H54 (cell line): Measurements from ENCODE around the gene MND1.
A peak's percentile ranks its signal among the peaks of the same experiment; 100 is the strongest.
"Not testable (repeated sequence)": the region's sequence is repeated elsewhere in the genome, so short reads cannot be mapped to it uniquely, and the experiment has no call there.

ENCODE experiments used
- DNase-seq: peaks from one replicate; pipeline ENCODE4 v3.0.0; 2011; ENCODE audit warnings: low spot score, mixed read lengths; ENCODE audit not compliant: insufficient read length
- FAIRE-seq: peaks from 3 replicates; lab custom pipeline; 2011; peaks lifted over from hg19 to GRCh38; lab: Jason Lieb, UNC
- POLR2A ChIP-seq: IDR thresholded peaks from 2 replicates; pipeline ENCODE4 v1.6.1; 2011; ENCODE audit warnings: low read depth, mild to moderate bottlenecking, low read length

The MND1 gene

DNA sequence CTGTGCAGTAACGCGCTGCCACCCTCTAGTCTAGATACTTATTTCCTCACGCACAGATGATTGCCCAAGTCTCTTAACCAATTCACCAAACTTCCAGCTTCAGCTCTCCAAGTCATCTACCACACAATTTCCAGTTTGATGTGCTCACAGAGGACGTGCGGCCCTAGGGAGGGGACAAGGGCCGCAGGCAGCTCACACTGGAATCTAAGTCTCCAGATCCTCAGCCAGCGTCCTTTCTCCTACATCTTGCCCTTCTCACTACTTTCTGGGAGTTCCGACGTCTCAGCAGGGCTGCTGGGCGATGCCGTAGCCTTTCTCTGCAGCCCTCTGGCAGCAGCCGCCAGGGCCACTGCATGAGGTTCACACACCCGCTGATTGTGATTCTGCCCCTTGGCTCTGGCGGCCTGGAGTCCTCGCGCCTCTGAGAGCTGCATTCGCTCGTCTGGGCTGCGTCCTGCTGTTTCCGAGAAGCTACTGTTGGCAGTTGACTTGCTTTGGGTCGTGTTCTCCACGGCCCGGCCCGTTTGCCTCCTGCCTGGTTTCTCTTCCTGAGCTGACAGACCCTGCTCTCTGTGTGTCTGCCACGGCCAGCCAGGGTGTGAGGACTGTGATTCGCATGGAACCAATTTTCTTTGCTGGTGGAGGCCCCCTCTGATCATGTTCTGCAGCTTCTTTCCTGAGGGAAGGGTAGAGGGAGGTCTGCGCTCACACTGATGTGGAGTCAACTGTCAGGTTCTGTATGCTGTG lies 107.6 kb downstream of the MND1 start:
- FAIRE-seq (no peak), DNase-seq (no peak)
- no peak for TF ChIP-seq POLR2A

DNA sequence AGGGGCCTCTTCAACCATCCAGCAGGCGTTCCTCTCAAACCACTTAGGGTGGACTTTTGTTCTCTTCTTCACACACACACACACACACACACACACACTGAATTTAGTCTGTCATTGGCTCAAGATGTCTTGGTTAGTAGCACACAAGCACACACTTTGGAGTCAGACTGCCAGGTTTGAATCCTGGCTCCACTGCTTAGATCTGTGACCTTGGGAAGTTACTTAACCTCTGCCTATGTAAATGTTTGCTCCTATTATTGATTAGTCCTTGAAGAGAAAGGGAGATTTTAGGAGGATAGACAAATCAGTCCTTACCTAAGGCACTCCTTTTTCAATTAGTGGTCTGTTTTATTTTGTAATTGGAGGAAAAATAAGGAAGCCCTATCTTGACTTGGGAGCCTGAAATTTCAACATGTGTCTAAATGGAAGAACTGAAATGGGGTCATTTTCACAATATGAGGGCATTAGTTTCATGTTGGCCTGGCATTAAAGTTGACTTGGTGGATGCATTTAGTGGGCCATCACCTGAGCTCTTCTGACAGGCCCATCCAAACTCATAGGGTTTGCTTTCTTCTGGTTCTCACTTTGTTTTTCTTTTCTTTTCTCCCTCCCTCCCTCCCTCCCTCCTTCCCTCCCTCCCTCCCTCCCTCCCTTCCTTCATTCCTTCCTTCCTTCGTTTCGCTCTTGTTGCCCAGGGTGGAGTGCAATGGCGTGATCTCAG lies 108.3 kb downstream of the MND1 start:
- FAIRE-seq (no peak), DNase-seq (no peak)
- no peak for TF ChIP-seq POLR2A

DNA sequence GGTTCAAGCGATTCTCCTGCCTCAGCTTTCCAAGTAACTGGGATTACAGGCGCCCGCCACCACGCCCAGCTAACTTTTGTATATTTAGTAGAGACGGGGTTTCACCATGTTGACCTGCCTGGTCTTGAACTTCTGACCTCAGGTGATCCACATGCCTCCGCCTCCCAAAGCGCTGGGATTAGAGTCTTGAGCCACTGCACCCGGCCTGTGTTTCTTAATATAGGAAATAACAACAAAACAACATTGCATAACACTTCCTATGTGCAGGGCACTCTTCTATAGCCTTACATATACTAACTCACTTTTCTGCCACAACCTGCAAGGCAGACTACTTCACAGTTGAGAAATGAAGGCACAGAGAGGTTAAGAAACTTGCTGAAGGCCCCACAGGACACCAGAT lies 108.9 kb downstream of the MND1 start:
- FAIRE-seq, result no peak
- no peak for TF ChIP-seq POLR2A
- DNase-seq, result no peak

DNA sequence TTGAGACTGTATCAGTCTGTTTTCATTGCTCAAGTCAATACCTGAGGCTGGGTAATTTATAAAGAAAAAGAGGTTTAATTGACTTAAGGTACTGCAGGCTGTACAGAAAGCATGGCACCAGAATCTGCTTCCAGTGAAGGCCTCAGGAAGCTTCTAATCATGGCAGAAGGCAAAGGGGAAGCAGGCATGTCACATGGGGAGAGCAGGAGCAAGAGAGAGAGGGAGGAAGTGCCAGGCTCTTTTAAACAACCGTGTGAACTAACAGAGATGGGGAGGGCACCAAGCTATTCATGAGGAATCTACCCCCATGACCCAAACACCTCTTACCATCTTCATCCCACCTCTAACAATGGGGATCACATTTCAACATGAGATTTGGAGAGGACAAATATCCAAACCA lies 114.5 kb downstream of the MND1 start:
- no peak for TF ChIP-seq POLR2A
- FAIRE-seq, result no peak
- no peak for DNase-seq

DNA sequence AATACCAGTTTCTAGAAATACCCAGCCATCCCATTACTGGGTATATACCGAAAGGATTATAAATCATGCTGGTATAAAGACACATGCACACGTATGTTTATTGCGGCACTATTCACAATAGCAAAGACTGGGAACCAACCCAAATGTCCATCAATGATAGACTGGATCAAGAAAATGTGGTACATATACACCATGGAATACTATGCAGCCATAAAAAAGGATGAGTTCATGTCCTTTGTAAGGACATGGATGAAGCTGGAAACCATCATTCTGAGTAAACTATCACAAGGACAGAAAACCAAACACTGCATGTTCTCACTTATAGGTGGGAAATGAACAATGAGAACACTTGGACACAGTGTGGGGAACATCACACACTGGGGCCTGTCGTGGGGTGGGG lies 117.1 kb downstream of the MND1 start:
- not testable (repeated sequence) for FAIRE-seq

DNA sequence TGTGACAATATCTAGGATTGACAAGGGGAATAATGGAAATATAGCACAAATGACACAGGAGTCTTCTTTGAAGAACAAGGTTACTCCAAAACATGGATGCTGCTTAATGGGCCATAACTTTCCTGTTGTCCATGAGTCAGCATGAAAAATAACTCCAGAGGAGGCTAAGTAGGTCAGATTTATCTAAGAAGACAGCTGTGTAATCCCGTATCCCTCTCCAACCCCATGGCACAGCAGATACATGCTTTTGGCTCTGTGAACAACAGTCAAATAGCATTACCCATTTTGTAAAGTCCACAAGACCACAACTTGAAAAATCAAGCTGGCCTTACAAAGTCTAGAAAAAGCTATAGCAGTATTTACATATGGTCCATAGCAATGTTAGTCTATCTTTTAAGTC lies 119.6 kb downstream of the MND1 start:
- DNase-seq, result peak; percentile 36
- no peak for FAIRE-seq
- TF ChIP-seq POLR2A, result no peak

More for the DNA sequence above, 117.1 kb downstream of the MND1 start:
- not testable (repeated sequence) for DNase-seq
